ENCODE results near the gene KCTD2.
"Not testable (repeated sequence)": the region's sequence is repeated elsewhere in the genome, so short reads cannot be mapped to it uniquely, and the experiment has no call there.

Gene KCTD2

DNA sequence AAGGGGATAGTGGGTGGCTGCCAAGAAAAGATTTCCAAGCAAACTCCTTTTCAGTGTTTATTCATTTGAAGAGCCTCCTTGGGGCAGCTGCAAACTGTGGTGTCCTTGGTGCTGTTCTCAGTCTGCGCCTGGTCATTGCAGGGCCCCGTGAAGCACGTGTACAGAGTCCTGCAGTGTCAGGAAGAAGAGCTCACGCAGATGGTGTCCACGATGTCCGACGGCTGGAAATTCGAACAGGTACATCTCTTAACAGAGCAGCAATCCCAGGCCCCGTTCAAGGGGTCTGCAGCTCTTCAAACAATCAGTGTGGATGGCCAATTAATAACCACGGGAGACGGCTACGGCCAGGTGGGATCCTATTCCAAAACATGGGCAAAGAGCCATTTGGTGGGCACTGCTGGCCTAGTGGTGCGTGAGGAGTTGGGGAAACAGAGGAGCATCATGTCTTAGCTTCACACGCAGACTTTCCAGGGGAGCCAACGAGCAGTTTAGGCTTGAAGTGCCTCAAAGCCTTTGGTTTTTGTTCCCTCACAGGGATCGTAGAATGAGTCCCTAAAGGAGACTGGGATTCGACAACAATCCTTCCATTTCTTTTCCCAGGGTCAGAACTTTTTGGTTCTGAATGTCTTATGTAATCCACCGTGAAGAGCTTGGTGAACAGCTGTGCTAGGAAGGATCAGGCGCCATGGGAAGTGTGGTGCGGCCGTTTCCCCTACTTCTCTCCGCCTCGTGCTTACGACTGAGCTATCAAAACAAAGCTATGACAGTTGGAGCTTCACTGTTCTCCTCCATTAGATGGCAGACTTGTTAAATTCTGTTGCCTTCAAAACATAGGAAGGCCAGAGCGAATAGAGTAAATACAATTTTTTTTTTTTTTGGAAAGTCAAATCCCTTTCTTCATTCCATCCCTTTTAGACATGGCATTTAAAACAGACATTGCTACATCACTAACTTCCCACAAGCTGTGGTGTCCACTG lies 12.6 kb downstream of the KCTD2 start:
- no peak for DNase-seq

DNA sequence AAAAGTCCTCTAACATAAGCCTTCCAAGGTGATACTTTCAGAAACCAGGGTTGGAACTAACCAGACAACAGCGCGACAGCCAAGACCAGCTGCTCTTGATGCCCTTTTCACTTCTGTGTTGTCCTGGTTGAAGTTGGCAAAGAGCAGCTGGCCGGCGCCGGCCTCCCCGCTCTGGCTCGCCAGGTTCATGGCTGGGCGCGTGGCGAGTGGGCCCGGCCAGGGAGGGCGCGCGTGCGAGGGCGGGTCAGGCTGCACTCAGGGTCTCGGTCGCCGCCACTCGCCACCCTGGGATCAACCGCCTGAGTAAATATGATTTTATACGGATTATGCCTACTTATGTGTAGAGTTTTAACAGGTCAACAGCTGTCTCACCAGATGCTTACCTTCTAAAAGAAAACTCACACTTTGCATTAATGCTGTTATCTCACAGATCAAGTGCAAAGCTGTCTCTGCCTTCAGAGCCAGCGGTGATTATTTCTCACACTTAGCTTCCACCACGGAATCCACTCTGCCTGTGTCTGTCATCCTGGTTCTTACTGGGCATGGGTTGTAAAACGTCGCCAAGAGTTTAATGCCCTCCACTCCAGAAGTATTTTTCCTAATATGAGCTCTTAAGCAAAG lies 13.5 kb downstream of the KCTD2 start:
- DNase-seq: no peak

DNA sequence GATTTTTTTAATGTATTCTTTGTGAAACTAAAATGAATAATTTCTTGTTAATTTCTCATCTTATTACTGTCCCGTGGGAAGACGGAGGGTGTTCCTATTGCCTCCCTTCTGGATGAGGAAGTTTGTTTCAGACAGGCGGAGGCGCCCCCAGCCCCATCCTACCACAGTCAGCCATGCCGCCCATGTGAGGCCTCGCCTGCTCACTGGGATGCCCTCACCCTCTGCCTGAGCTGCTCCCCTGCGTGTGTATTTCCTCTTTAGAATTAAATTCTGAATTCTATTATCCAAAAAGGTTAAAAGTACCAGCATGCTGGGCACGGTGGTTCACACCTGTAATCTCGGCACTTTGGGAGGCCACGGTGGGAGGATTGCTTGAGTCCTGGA lies 14.0 kb downstream of the KCTD2 start:
- no peak for DNase-seq

DNA sequence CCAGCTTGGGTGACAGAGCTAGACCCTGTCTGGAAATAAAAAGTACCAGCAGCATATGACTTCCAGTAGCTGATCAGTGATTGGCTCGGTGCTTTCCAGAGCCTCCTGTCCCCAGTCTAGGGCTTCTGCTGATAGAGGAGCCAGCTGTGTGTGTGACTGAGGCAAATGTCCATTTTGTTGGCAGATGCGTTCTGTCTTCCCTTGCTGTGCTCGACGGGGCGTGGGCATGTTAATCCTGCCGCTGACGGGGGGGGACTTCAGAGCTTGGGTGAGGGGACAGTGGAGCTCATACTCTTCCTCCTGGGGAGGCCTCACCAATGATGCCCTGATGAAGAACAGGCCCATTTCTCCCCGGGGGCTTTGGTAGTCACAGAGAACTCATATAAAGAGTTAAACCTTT lies 14.6 kb downstream of the KCTD2 start:
- no peak for DNase-seq

DNA sequence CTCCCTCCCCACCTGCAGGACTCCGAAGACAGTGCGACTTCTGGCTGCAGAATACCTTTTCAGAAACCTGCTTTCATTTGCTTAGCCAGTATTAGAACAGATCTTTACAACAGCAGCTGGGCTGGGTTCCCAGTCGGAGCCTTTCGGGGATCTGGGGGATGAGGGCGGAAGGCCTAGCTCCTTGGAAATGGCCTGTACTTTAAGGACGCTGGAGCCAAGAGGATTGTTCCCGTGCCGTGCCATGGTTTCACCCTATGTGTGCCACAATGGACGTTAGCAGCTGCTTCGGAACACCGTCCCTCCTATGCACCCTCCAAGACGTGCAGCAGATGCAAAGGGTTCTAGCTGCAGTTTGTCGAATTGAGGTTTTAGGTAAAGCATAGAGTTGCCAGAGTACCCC lies 16.2 kb downstream of the KCTD2 start:
- no peak for DNase-seq

DNA sequence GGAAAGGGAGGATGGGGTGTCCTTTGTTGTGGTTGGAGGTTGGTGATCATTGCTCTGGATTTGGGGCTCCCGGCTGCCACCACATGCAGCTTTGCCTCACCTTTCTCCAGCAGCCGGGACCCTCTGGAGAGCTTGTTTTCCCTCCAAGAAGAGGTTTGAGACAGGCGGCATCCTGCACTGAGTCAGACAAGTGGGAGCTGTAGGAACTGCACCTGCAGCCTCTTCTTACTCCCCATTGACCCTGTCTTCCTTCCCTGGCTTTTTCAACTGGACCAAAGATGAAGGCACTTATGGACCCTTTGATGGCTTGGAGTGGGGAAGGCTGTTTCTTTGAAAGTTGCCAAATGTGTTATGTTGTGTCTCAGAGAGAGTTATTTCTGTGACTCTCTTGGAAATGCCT lies 16.6 kb downstream of the KCTD2 start:
- DNase-seq: no peak

DNA sequence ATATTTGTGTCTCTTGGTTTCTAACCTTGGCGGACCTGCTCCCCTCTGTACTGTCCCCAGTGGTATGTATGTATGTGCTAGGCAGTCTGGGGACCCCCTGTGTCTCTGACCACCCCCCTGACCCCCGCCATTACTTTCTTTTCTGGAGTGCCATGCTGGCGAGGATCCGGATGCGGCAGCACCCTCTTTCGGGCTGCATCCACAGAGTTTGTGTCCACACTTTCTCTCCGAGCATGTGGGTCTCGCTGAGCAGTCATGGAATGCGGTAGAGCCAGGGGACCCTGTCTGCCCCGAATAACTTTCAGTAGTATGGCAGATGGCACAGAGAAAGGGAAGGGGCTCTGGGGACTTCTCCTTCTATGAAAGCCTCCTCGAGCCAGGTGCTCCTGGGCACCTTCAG lies 17.0 kb downstream of the KCTD2 start:
- no peak for DNase-seq

DNA sequence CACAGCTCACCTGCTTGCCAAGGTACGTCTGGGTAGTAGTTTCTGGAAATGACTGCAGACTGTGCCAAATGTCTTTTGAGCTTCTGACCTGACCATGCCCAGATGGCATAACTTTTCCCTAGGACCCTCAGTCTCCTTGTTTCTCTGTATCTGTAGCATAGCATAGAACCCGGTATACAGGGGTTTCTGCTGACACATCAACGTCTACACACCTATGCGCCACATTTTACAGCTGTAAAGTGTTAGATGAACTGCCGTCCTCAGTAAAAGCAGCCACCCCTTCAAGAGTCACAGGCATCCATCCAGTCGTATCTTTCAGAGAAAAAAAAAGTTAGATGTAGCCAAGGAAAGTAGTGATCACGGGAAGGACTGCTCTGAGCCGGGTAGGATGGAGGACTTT lies 17.4 kb downstream of the KCTD2 start:
- DNase-seq: no peak

DNA sequence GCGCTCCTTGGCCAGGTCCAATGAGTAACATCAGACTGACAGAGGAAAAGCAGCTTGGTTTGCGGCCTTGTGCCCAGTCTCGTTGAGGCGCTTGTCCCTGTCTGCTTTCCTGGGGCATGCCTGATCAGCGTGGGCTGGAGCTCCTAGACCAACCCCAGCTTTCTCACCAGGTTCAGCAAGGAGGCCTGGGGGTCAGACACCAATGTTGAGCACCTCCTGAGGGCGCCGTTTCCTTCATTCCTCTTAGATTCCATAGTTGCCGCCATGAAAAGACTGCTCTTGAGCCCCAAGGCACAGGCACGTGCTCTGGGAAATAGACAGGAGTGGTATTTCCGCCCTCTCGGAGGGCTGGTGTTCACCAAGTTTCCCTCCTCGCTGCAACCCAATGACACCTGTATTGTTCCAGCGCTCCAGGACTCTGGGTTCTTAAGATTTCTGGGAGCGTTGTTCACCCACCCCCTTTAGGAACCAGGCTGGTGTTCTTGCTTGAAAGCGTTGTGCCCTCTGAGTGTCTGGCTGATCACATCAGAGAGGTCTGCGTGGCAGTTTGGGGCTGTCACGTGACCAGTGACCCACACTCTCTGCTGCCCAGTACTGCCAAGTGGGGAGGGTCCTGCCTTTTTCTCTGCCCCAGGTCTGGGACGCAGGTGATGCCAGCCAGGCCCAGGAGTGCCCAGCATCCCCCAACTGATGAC lies 18.0 kb downstream of the KCTD2 start:
- DNase-seq: no peak

DNA sequence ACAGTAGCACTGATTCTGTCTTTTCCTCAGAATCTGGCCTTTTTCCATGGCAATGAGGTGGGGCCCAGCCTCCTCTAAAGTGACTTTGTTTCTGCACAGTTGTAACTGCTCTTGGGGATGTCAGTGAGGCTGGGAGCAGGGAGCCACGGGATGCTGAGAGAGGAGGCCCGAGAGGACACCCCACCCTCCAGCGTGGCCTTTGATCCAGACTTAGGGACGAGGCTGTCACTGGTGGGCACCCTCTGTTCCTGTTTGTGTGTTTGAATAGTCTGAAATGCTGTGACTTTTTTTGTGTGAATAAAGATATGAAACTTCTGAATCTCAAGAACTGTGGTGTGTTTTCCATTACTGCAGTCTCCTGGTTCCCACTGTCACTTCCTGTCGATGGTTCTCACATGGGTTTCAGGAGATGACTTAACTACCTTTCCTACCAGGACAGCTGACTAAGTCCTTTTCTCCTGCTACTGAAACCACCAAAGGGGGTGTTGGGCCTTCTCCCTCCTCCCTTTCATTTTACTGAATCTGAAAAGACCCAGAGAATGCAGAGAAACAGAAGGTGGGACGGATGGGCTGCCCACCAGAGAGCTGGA lies 18.6 kb downstream of the KCTD2 start:
- no peak for DNase-seq

DNA sequence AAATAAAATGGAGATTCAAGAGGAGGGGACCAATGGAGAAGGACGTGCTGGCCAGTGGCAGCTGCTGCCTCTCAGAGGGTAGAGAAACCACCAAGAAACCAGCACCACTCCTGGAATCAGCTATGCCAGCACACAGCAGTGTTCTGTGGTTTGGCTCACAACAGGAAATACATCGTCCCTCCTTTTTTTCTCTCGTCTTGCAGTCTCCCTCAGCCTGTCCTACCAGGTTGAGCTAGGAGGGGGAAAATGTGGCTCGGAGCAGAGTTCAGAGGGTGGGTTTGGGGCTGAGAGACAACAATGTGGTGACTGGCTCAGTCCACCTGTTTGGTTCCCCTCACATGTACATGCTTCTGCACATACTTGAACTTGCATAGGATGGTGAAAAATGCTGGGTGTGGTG lies 20.8 kb downstream of the KCTD2 start:
- DNase-seq: no peak

DNA sequence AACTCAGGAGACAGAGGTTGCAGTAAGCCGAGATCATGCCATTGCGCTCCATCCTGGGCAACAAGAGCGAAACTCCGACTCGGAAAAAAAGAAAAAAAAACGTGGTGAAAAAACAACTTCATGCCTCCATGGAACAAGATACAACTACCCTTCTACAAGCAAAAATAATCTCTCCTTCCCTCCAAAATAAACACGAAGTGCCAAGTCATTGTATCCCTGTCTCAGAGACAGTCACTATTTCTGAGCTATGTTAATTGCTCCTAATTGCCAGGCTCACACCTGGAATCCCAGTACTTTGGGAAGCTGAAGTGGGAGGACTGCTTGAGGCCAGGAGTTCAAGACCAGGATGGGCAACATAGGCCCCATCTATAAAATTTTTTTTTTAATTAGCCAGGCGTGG lies 21.7 kb downstream of the KCTD2 start:
- DNase-seq: no peak

DNA sequence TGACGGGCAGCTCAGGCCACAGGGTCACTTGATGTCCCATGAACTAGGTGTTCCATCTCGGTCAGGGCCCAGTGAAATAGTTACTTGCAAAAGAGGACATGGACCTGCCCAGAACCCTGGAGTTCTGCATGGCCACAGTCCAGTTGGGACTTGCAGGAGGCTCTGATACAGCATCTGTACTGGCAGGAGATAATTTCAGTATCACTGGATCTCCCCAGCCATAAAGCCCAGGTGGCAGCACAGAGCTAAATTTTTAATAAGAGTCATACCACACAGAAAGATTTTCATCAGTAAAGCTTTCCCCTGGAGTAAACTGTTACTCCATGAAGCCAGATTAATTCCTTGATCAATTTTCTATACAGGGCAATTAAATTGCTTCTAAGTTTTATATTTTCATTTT lies 22.8 kb downstream of the KCTD2 start:
- no peak for DNase-seq

DNA sequence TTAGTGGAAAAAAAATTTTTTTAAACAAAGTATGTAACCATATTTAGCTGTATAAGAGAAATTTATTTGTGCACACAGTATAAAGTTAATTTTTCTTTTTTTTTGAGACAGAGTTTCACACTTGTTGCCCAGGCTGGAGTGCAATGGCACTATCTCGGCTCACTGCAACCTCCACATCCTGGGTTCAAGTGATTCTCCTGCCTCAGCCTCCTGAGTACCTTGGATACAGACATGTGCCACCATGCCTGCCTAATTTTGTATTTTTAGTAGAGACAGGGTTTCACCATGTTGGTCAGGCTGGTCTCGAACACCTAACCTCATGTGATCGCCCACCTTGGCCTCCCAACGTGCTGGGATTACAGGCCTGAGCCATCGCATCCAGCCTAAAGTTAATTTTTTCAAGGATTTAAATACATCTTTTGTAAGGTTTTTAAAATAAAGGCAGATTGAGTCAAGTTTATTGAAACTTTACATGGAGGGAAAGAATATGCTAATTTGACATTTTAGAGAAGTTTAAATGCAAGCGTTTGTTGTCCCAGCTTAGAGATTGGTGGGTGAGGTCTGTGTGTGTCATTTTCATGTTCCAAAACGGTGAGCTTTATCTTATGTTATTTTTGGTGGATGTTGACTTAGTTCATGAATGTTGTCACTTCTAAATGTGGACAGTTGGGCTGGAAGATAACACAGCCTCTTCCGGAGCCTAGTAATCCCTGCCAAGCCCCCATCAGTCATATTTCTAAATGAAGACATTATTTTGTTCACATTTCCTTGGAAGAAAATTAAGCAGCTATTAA lies 24.6 kb downstream of the KCTD2 start:
- DNase-seq: not testable (repeated sequence)

DNA sequence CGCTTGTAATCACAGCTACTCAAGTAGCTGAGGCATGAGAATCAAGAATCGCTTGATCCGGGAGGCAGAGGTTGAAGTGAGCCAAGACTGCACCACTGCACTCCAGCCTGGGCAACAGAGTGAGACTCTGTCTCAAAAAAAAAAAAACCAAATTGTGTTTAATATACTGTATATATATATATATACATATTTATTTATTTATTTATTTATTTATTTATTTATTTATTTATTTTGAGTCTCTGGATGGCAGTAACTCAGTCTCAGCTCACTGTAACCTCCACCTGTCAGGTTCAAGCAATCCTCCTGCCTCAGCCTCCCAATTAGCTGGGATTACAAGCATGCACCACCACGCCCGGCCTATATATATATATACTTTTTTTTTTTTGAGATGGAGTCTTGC lies 25.9 kb downstream of the KCTD2 start:
- DNase-seq: not testable (repeated sequence)

DNA sequence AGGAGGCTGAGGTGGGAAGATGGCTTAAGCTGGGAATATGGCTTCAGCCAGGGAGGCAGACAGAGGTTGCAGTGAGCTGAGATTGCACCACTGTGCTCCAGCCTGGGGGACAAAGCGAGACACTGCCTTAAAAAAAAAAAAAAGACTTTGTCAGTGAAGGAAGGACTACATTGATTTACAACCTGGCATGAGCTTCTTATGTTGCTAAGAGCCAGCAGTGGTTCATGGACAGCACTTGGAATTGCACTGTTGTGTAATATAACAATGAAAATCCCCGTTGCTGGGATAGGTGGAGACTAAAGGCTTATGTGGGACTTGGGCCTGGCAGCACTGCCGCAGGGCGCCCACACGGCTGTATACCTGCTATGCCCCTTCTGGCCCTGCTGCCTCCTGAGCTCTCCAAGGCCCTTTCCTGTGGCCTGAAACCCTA lies 26.6 kb downstream of the KCTD2 start:
- no peak for DNase-seq

DNA sequence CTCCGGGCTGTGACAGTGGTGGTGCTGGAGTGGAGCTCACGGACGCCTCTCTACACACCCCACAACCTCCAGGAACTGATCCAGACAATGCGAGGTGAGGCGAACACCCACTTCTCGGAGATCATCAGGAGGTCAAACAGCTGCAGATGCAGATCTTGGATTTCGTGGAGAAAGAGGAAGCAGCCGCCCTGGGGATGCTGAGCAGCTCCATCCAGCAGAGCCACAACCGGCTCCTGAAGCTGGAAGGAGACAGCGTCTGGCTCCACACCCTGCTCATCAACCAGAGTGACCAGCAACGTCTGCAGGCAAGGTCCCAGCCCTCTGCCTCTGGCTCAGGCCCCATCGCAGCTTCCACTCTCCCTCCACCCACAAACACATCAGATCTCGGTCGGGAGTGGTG lies 27.5 kb downstream of the KCTD2 start:
- no peak for DNase-seq

DNA sequence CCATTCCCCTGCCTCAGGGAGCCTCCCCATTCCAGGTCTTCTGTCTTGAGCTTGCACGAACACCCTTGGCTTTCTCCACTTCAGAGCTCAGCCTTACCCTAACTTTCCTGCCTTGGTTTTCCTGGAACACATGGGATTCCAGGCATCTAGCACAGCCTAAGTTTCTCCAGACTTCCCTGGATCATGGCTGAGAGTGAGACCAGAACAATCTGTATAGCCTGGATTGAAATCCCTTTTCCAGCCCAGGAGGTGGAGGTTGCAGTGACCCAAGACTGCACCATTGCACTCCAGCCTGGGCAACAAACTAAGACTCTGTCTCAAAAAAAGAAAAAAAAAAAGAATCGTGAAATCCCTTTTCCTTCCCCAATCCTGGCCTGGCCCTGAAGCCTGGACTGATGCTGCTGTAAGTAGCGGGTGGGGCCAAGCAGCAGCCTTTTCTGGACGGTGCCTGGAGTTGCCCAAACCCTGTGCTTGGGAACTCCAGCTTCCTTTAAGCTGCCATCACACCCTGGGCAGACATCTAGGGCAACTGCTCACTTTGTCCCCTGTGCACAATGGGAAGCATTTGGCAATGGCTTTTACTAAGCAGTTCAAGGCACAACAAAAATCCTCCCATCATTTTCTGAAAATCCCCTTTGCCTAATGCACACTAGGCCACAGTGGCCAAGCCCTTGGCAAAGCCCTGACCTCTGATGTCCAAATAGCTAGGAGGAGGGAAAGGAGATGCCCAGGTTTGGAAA lies 28.7 kb downstream of the KCTD2 start:
- no peak for DNase-seq

DNA sequence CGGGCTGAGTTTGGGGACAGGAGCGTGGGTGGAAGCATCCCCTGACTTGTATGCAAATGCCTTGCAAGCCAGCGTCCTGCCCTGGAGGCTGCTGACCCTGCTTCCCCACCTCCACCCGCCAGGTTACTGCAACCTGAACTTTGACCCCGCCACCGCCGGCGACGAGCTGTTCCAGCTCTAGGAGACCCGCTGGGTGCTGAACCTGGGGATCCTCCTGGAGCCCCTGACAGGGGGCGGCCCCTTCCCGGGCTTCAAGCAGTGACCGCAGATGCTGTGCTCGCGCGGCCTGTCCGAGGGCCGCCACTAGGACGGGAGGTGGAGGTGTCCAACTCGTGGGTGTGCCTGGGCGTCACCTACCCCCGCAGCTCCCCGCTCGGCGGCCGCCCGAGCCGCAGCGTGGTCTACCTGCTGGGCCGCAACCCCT lies 30.1 kb downstream of the KCTD2 start:
- DNase-seq: no peak

DNA sequence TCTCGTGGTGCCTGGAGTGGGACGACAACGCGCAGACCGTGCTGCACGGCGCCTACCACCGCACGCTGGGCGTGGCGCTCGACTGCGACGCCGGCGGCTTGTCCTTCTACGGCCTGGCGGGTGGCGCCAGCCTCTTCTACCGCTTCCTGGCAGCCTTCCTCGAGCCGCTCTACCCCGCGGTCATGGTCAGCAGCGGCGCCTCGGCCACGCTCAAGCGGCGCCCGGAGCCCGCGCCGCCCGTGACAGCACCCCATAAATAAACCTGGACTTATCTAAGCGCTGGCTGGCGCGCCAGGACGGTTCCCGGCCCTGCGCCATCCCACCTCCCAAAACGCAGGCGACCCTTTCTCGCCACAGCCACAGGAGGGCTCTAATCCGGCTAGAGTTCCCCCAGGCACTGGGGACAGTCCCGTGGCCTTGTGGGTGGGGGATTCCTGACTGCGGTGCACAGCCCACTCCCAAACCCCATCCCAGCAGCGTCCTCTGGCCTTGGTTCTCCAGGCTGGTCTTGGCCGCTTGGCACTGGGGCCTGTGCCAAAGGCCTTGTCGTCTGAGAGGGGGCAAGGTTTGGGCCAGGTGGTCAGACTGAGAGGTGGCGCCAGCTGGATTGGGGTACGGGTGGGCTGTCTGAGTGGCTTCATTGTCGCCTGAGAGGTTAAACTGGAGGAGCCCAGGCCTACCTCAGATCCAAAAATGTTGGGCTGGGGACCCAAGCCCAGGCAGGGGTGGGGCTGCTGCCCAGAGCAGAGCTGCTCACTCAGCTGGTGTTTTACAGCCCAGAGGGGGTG lies 30.7 kb downstream of the KCTD2 start:
- no peak for DNase-seq

Measured in SIG-M5 (cell line).